ENCODE measurements around the gene RAB11FIP5.

Gene RAB11FIP5

DNA sequence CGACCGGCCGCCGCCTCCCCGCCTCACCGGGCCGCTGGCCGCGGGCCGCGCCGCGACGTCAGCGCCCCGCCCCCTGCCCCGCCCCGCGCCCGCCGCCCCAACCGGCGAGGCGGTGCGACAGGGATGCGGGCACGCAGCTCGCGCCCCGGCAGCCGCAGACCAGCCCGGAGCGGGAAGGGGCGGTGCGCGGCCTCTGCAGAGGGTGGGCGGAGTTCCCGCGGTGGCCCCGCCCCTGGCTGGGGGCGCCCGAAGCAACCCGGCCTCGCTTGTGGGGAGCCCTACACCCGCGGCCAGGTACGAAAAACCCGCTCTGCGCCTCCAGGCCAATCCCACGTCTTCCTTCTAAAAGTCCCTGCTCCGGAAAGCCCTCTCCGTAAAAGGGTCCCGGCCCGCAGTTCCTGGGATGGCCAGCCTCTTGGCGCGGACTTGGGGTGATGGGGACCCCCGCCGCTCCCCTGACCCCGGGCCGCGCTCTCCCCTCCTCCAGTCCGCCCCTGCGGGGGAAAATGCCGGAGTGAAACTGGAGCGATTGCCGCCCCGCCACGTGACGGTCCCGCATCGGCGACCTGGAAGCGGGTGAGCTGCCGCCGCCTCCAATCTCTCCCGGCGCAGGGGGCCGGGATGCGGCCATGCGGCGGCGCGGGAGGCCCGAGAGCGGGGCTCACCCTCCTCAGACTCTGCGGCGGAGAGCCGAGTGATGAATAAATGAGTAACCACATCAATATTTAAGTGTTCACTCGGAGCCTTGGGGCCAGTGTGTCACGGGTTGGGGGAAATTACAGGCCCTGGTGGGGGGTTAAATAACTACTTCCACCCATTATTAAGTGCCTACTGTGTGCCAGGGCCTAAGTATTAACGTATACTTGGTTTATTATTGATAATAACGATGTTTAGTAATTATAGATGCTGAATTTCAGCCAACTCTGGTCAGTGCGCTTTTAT, at the start of gene RAB11FIP5:
TSS of gene RAB11FIP5 (minus strand) at position 36 of the 942 bp plus-strand sequence. CDS start 171 bp downstream, outside the sequence.
- H3K4me3 ChIP-seq (ENCODE audit: low read length): peak within 1 kb of the TSS; percentile 91
- peak; percentile 80 for DNase-seq (ENCODE audit: low read depth)
- TF ChIP-seq CTCF (conservative IDR thresholded peaks at IDR 0.05; ENCODE audit: low read length): 0 out of 2 replicates have a peak, but pooled peaks have one; percentile 6

DNA sequence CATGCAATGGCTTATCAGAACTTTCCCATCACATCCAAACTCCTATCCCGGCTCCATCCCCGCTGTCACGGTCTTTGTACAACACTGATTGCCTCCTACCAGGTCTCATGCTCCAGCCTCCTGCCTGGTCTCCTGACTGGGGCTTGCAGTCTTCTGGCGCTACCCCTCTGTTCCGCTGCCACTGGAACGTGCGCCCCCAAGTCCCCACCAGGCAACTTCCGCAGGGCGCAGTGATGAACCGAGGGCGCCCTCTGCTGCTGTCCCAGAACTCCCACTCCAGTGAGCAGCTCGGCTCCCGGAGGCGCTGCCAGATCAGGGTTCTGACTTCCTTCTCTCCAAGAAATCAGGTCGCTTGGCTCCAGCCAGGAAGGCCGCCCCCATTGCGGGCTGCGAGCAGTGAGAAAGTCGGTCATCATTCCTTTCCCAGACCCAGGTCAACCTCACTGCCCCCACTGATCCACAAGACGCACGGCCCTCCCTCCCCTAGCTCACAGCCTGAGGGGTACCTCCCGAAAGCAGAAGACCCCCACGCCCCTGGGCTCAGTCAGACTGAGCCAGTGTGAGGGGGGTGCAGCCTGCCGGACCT, 43.9 kb upstream of the RAB11FIP5 start:
- peak; percentile 80 for TF ChIP-seq CTCF (conservative IDR thresholded peaks at IDR 0.05; ENCODE audit: low read length)
- DNase-seq (ENCODE audit: low read depth): peak; percentile 64
- H3K4me3 ChIP-seq (ENCODE audit: low read length): peak overlapping the region; percentile 45

GRCh38 chr2:73142937-73143336, 30.2 kb upstream of the RAB11FIP5 start:
- no peak for TF ChIP-seq CTCF (conservative IDR thresholded peaks at IDR 0.05; ENCODE audit: low read length)

DNA sequence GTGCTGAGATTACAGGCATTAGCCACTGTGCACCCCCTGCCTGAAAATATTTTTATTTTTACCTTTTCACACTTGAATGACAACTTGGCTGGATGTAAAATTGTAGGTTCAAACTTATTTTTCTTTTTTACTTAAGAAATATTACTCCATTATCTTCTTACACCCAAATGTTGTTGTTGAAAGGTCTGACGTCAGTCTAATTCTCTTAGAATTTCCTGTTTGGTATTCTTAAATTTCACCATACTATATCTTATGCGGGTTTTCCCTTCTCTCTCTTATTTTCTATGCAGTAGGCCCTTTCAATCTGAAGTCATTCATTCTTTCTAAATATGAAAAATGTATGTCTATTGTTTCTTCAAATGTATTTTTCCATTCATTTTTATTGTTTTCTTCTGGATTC, 29.1 kb upstream of the RAB11FIP5 start:
- TF ChIP-seq CTCF (conservative IDR thresholded peaks at IDR 0.05; ENCODE audit: low read length): no peak
- no peak for DNase-seq (ENCODE audit: low read depth)
- no peak overlapping the region for H3K4me3 ChIP-seq (ENCODE audit: low read length)

More at GRCh38 chr2:73142937-73143336, 30.2 kb upstream of the RAB11FIP5 start:
- no peak overlapping the region for H3K4me3 ChIP-seq (ENCODE audit: low read length)
- DNase-seq (ENCODE audit: low read depth): no peak

GRCh38 chr2:73135236-73135635, 22.5 kb upstream of the RAB11FIP5 start:
- TF ChIP-seq CTCF (conservative IDR thresholded peaks at IDR 0.05; ENCODE audit: low read length): no peak
- no peak for DNase-seq (ENCODE audit: low read depth)

DNA sequence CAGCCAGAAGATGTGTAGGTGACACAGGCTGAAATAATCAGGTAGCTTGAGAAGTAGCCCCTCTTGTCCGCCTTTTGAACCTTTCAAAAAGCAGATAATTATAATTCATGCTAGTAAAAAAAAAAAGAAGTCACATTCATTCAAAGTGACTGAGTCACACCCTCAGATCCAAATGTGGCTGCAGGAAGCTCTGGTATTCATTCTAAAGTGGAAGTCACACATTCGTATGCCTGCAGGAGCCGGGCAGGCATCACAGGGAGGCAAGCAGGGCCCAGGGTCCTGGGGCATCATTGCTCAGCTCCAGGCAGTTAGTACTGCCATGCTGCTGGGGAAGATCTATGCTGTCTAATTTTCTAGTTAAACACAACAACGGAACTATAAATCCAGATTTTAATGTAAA, 21.7 kb upstream of the RAB11FIP5 start:
- no peak overlapping the region for H3K4me3 ChIP-seq (ENCODE audit: low read length)
- no peak for TF ChIP-seq CTCF (conservative IDR thresholded peaks at IDR 0.05; ENCODE audit: low read length)
- peak; percentile 48 for DNase-seq (ENCODE audit: low read depth)

More at GRCh38 chr2:73135236-73135635, 22.5 kb upstream of the RAB11FIP5 start:
- no peak overlapping the region for H3K4me3 ChIP-seq (ENCODE audit: low read length)

Measured in AG10803 (cell line).